ENCODE data around the gene COG4. TPM values are rescaled to one million over a fixed set of nuclear protein-coding genes. Genes with fewer than 3 reads are reported as not detected.

COG4 gene
- total RNA-seq, 3 donors from 2014 or later (not counting 1 experiment from before 2014, with no cell fraction given): 29.5 to 44.4 (median 31.6) TPM

GRCh38 chr16:70568601-70569237 is 45.4 kb upstream of the COG4 start:
- Histone ChIP-seq H3K27me3 (ENCODE audit: control insufficient read depth, insufficient read depth, low read length) (no peaks in the 10 kb centered on the region), H3K4me1 (ENCODE audit: control insufficient read depth, insufficient read depth, low read length) (no peaks in the 10 kb centered on the region), H3K9me3 (ENCODE audit: control insufficient read depth, insufficient read depth, low read length) (no peaks in the 10 kb centered on the region), H3K27ac (ENCODE audit: low read length) (no peak overlapping the region), H3K4me3 (ENCODE audit: low read length) (no peak overlapping the region), H3K36me3 (ENCODE audit: control insufficient read depth, insufficient read depth, low read length) (peaks cover 93% of the 10 kb centered on the region)
- peak in 1 of 3 donors; percentile 32 for ATAC-seq
- TF ChIP-seq, protein P1, sequence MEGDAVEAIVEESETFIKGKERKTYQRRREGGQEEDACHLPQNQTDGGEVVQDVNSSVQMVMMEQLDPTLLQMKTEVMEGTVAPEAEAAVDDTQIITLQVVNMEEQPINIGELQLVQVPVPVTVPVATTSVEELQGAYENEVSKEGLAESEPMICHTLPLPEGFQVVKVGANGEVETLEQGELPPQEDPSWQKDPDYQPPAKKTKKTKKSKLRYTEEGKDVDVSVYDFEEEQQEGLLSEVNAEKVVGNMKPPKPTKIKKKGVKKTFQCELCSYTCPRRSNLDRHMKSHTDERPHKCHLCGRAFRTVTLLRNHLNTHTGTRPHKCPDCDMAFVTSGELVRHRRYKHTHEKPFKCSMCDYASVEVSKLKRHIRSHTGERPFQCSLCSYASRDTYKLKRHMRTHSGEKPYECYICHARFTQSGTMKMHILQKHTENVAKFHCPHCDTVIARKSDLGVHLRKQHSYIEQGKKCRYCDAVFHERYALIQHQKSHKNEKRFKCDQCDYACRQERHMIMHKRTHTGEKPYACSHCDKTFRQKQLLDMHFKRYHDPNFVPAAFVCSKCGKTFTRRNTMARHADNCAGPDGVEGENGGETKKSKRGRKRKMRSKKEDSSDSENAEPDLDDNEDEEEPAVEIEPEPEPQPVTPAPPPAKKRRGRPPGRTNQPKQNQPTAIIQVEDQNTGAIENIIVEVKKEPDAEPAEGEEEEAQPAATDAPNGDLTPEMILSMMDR (IDR thresholded peaks at IDR 0.05): no peak
- no peak overlapping the region for H3K4me3 Mint-ChIP-seq
- H3K4me1 Mint-ChIP-seq: peaks cover 5 to 10% of the 10 kb centered on the region in 2 donors
- H3K9me3 Mint-ChIP-seq: no peaks in the 10 kb centered on the region
- 84% methylated on average over 4 of the region's 5 CpGs for WGBS (ENCODE audit: insufficient coverage)
- intact Hi-C loops (cut with micrococcal nuclease): no loop called here
- DNase-seq: no peak
- peaks cover 38% of the 10 kb centered on the region for H3K36me3 Mint-ChIP-seq
- no peaks in the 10 kb centered on the region for H3K27me3 Mint-ChIP-seq (ENCODE audit: low read depth in 2 of 2)
- peak overlapping the region; percentile 46 to 63 for H3K27ac Mint-ChIP-seq

GRCh38 chr16:70565053-70565452 is 41.7 kb upstream of the COG4 start:
- Histone ChIP-seq H3K27ac (ENCODE audit: low read length) (no peak overlapping the region), H3K27me3 (ENCODE audit: control insufficient read depth, insufficient read depth, low read length) (no peaks in the 10 kb centered on the region), H3K4me3 (ENCODE audit: low read length) (no peak overlapping the region), H3K4me1 (ENCODE audit: control insufficient read depth, insufficient read depth, low read length) (no peaks in the 10 kb centered on the region), H3K36me3 (ENCODE audit: control insufficient read depth, insufficient read depth, low read length) (peaks cover 94% of the 10 kb centered on the region), H3K9me3 (ENCODE audit: control insufficient read depth, insufficient read depth, low read length) (no peaks in the 10 kb centered on the region)
- 94% methylated on average over 4 of the region's 4 CpGs for WGBS (ENCODE audit: insufficient coverage)
- intact Hi-C loops (cut with micrococcal nuclease): no loop called here
- Mint-ChIP-seq H3K27me3 (ENCODE audit: low read depth in 2 of 2) (no peaks in the 10 kb centered on the region), H3K9me3 (no peaks in the 10 kb centered on the region), H3K4me1 (no peaks in the 10 kb centered on the region), H3K27ac (peak overlapping the region in 1 of 2 donors; percentile 8), H3K4me3 (no peak overlapping the region), H3K36me3 (peaks cover 21% of the 10 kb centered on the region)
- ATAC-seq (no peak), DNase-seq (no peak)
- TF ChIP-seq, protein P1 (IDR thresholded peaks at IDR 0.05): no peak

DNA sequence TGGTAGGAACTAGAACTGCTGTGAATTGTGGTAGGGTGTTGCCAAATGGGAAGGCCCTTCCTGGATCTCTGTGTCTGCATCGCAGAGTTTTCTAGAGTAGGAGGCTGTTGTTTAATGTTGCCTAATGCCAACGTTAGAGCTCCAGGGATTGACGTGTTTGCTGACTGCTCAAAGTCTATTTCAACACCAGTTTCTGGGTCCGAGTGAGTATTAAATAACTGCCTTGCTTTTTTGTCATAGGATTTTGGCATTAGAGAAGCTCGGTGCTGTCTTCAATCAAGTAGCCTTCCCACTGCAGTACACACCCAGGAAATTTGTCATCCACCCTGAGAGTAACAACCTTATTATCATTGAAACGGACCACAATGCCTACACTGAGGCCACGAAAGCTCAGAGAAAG is 40.3 kb upstream of the COG4 start:
- Histone ChIP-seq H3K27ac (ENCODE audit: low read length) (no peak overlapping the region), H3K27me3 (ENCODE audit: control insufficient read depth, insufficient read depth, low read length) (no peaks in the 10 kb centered on the region), H3K36me3 (ENCODE audit: control insufficient read depth, insufficient read depth, low read length) (peaks cover 93% of the 10 kb centered on the region), H3K9me3 (ENCODE audit: control insufficient read depth, insufficient read depth, low read length) (no peaks in the 10 kb centered on the region), H3K4me3 (ENCODE audit: low read length) (no peak overlapping the region), H3K4me1 (ENCODE audit: control insufficient read depth, insufficient read depth, low read length) (no peaks in the 10 kb centered on the region)
- Mint-ChIP-seq H3K9me3 (no peaks in the 10 kb centered on the region), H3K4me1 (no peaks in the 10 kb centered on the region), H3K4me3 (no peak overlapping the region), H3K27me3 (ENCODE audit: low read depth in 2 of 2) (no peaks in the 10 kb centered on the region), H3K27ac (no peak overlapping the region), H3K36me3 (peaks cover 17% of the 10 kb centered on the region)
- ATAC-seq: no peak
- TF ChIP-seq, protein P1 (IDR thresholded peaks at IDR 0.05): no peak
- intact Hi-C loops (cut with micrococcal nuclease): no loop called here
- no peak for DNase-seq
- 92% methylated on average over 7 of the region's 7 CpGs for WGBS (ENCODE audit: insufficient coverage)

DNA sequence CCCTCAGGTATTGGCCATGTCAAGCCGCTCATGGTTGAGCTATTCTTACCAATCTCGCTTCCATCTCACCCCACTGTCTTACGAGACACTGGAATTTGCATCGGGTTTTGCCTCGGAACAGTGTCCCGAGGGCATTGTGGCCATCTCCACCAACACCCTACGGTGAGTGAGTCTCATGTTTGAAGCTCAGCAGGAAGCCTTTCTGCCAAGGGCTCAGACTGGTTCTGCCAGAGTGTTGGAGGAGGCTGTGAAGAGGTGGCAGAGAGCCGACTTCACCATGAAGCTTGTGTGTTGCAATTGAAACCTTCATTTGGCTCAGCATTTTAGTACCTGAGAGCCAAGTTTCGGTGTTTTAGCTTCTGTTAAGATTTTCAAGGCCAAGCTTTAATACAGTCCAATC is 38.3 kb upstream of the COG4 start:
- Mint-ChIP-seq H3K36me3 (peaks cover 30% of the 10 kb centered on the region), H3K27me3 (ENCODE audit: low read depth in 2 of 2) (no peaks in the 10 kb centered on the region), H3K9me3 (no peaks in the 10 kb centered on the region), H3K4me1 (peaks cover 0 to 3% of the 10 kb centered on the region in 2 donors), H3K27ac (no peak overlapping the region), H3K4me3 (no peak overlapping the region)
- WGBS (ENCODE audit: insufficient coverage): 95% methylated on average over 9 of the region's 9 CpGs
- intact Hi-C loops (cut with micrococcal nuclease): no loop called here
- ATAC-seq (no peak), DNase-seq (no peak)
- Histone ChIP-seq H3K27ac (ENCODE audit: low read length) (no peak overlapping the region), H3K9me3 (ENCODE audit: control insufficient read depth, insufficient read depth, low read length) (no peaks in the 10 kb centered on the region), H3K4me3 (ENCODE audit: low read length) (no peak overlapping the region), H3K27me3 (ENCODE audit: control insufficient read depth, insufficient read depth, low read length) (no peaks in the 10 kb centered on the region), H3K4me1 (ENCODE audit: control insufficient read depth, insufficient read depth, low read length) (no peaks in the 10 kb centered on the region), H3K36me3 (ENCODE audit: control insufficient read depth, insufficient read depth, low read length) (peaks cover 88% of the 10 kb centered on the region)
- TF ChIP-seq, protein P1 (IDR thresholded peaks at IDR 0.05): no peak
